Mesendoderm (in vitro differentiated cells): ENCODE data around the gene IGFBP4.

ENCODE experiments used
- DNase-seq: peaks from one replicate; pipeline ENCODE4 v3.0.0; 2013
- H2AK5ac ChIP-seq: 2 replicates; pipeline ENCODE4 v1.6.1; 2013; ENCODE audit warnings: low read length, inconsistent platforms
- H2BK120ac ChIP-seq: 2 replicates; pipeline ENCODE4 v1.6.1; 2013; ENCODE audit warnings: low read depth, mild to moderate bottlenecking, low read length, moderate library complexity, mixed read lengths
- H2BK15ac ChIP-seq: replicated peaks from 2 replicates; pipeline ENCODE4 v1.6.1; 2013; ENCODE audit warnings: low read depth, mild to moderate bottlenecking, moderate library complexity
- H2BK5ac ChIP-seq: 2 replicates; pipeline ENCODE4 v1.6.1; 2013; ENCODE audit warnings: low read length, inconsistent platforms
- H3K18ac ChIP-seq: 2 replicates; pipeline ENCODE4 v1.6.1; 2013; ENCODE audit warnings: mild to moderate bottlenecking, low read length, mixed read lengths
- H3K23ac ChIP-seq: one replicate; pipeline ENCODE4 v1.6.1; 2013; ENCODE audit warnings: low read length
- H3K27ac ChIP-seq: 2 replicates; pipeline ENCODE4 v1.5.1; 2013; ENCODE audit warnings: low read depth, mild to moderate bottlenecking, inconsistent platforms, low read length, moderate library complexity
- H3K27me3 ChIP-seq: 2 replicates; pipeline ENCODE4 v1.6.1; 2013; ENCODE audit warnings: low read length, control low read depth, mild to moderate bottlenecking, inconsistent platforms; ENCODE audit not compliant: insufficient read depth, poor library complexity
- H3K36me3 ChIP-seq: 2 replicates; pipeline ENCODE4 v1.6.1; 2013; ENCODE audit warnings: low read length, inconsistent platforms; ENCODE audit not compliant: control insufficient read depth, insufficient read depth
- H3K4ac ChIP-seq: one replicate; pipeline ENCODE4 v1.6.1; 2013; ENCODE audit warnings: low read depth, mild to moderate bottlenecking, low read length, moderate library complexity
- H3K4me1 ChIP-seq: 2 replicates; pipeline ENCODE4 v1.6.1; 2013; ENCODE audit warnings: low read depth, low read length, inconsistent platforms; ENCODE audit not compliant: control insufficient read depth
- H3K4me2 ChIP-seq: 2 replicates; pipeline ENCODE4 v1.6.1; 2013; ENCODE audit warnings: low read length
- H3K4me3 ChIP-seq: 2 replicates; pipeline ENCODE4 v1.5.1; 2013; ENCODE audit warnings: mild to moderate bottlenecking, low read length
- H3K56ac ChIP-seq: one replicate; pipeline ENCODE4 v1.6.1; 2013; ENCODE audit warnings: low read length
- H3K79me1 ChIP-seq: 2 replicates; pipeline ENCODE4 v1.6.1; 2013; ENCODE audit warnings: low read length, inconsistent platforms
- H3K79me2 ChIP-seq: 2 replicates; pipeline ENCODE4 v1.6.1; 2013; ENCODE audit warnings: mild to moderate bottlenecking, low read length; ENCODE audit not compliant: control insufficient read depth, insufficient read depth
- H3K9ac ChIP-seq: 2 replicates; pipeline ENCODE4 v1.6.1; 2013; ENCODE audit warnings: low read length, inconsistent platforms
- H4K5ac ChIP-seq: one replicate; pipeline ENCODE4 v1.6.1; 2013; ENCODE audit warnings: low read length
- H4K8ac ChIP-seq: one replicate; pipeline ENCODE4 v1.6.1; 2013; ENCODE audit warnings: low read depth, mild to moderate bottlenecking, control low read depth, low read length, moderate library complexity
- whole genome bisulfite sequencing: extraction: QIAGEN DNeasy Blood & Tissue Kit; methylation state at CpG from one replicate; pipeline ENCODE4 v1.1.7; 2013; ENCODE audit warnings: low lambda C conversion rate, missing lambda C conversion rate; ENCODE audit not compliant: insufficient coverage; ENCODE audit errors: extremely low coverage; 5-methylcytosine and 5-hydroxymethylcytosine counted together

Gene IGFBP4

GRCh38 chr17:40472733-40473452 lies 29.6 kb downstream of the IGFBP4 start:
- no peak overlapping the region for H2BK5ac ChIP-seq
- H2BK15ac ChIP-seq = no peak overlapping the region
- no peak overlapping the region for H4K5ac ChIP-seq
- no CpG with 5 or more reads among the region's 3 CpGs for WGBS
- H3K27ac ChIP-seq = no peak overlapping the region
- no peak overlapping the region for H2AK5ac ChIP-seq
- H3K79me1 ChIP-seq = no peaks in the 10 kb centered on the region
- H3K79me2 ChIP-seq = no peaks in the 10 kb centered on the region
- H3K4me1 ChIP-seq = peaks cover 2% of the 10 kb centered on the region
- H4K8ac ChIP-seq = no peak overlapping the region
- H3K27me3 ChIP-seq = no peaks in the 10 kb centered on the region
- no peak overlapping the region for H3K56ac ChIP-seq
- no peak overlapping the region for H3K23ac ChIP-seq
- no peak overlapping the region for H3K9ac ChIP-seq
- no peaks in the 10 kb centered on the region for H3K36me3 ChIP-seq
- H3K4me3 ChIP-seq = no peak overlapping the region
- H2BK120ac ChIP-seq = no peak overlapping the region
- no peak for DNase-seq
- H3K18ac ChIP-seq = no peak overlapping the region
- H3K4ac ChIP-seq = no peak overlapping the region
- no peak overlapping the region for H3K4me2 ChIP-seq

- Histone ChIP-seq H2BK120ac (no peak overlapping the region), H3K23ac (no peak overlapping the region), H3K36me3 (no peaks in the 10 kb centered on the region), H3K9ac (no peak overlapping the region), H3K79me1 (no peaks in the 10 kb centered on the region), H3K27ac (no peak overlapping the region), H3K18ac (no peak overlapping the region), H3K4ac (no peak overlapping the region), H2AK5ac (no peak overlapping the region), H4K8ac (no peak overlapping the region), H3K79me2 (no peaks in the 10 kb centered on the region), H2BK15ac (no peak overlapping the region), H3K4me2 (no peak overlapping the region), H2BK5ac (no peak overlapping the region), H3K27me3 (no peaks in the 10 kb centered on the region), H3K4me3 (no peak overlapping the region), H3K56ac (no peak overlapping the region), H3K4me1 (peaks cover 2% of the 10 kb centered on the region), H4K5ac (no peak overlapping the region)
- DNase-seq = no peak
- WGBS = 100% methylated on average over 2 of the region's 16 CpGs
These were observed 30.5 kb downstream of the IGFBP4 start for GRCh38 chr17:40473573-40474365.

GRCh38 chr17:40474419-40475002 lies 31.3 kb downstream of the IGFBP4 start:
- H2BK120ac ChIP-seq = no peak overlapping the region

GRCh38 chr17:40475234-40475908 lies 32.1 kb downstream of the IGFBP4 start:
- no peaks in the 10 kb centered on the region for H3K36me3 ChIP-seq
- H2BK15ac ChIP-seq = no peak overlapping the region
- no peak overlapping the region for H3K4me2 ChIP-seq
- H4K5ac ChIP-seq = no peak overlapping the region
- peak overlapping the region; percentile 21 for H3K4ac ChIP-seq
- H3K18ac ChIP-seq = peak overlapping the region; percentile 51
- WGBS = no CpG with 5 or more reads among the region's 18 CpGs
- H3K4me3 ChIP-seq = no peak overlapping the region
- no peaks in the 10 kb centered on the region for H3K79me2 ChIP-seq
- no peaks in the 10 kb centered on the region for H3K79me1 ChIP-seq
- no peak overlapping the region for H3K23ac ChIP-seq
- H4K8ac ChIP-seq = no peak overlapping the region
- H2AK5ac ChIP-seq = no peak overlapping the region
- H2BK5ac ChIP-seq = peak overlapping the region; percentile 17
- DNase-seq = no peak
- H3K56ac ChIP-seq = peak overlapping the region; percentile 72
- H3K9ac ChIP-seq = peak overlapping the region; percentile 42
- no peak overlapping the region for H3K27ac ChIP-seq
- H3K27me3 ChIP-seq = no peaks in the 10 kb centered on the region
- H2BK120ac ChIP-seq = no peak overlapping the region
- peaks cover 7% of the 10 kb centered on the region for H3K4me1 ChIP-seq

More at GRCh38 chr17:40474419-40475002, 31.3 kb downstream of the IGFBP4 start:
- peak overlapping the region; percentile 54 for H3K9ac ChIP-seq
- no peak overlapping the region for H3K4me3 ChIP-seq
- no peak overlapping the region for H4K5ac ChIP-seq
- no peak overlapping the region for H2AK5ac ChIP-seq
- no peak overlapping the region for H2BK15ac ChIP-seq
- no peak for DNase-seq
- no peak overlapping the region for H3K18ac ChIP-seq
- no peak overlapping the region for H3K23ac ChIP-seq
- H3K36me3 ChIP-seq = no peaks in the 10 kb centered on the region
- no peaks in the 10 kb centered on the region for H3K79me1 ChIP-seq
- no peaks in the 10 kb centered on the region for H3K79me2 ChIP-seq
- H4K8ac ChIP-seq = no peak overlapping the region
- no CpG with 5 or more reads among the region's 9 CpGs for WGBS
- H3K4ac ChIP-seq = no peak overlapping the region
- no peak overlapping the region for H3K4me2 ChIP-seq
- peaks cover 2% of the 10 kb centered on the region for H3K4me1 ChIP-seq
- H3K27me3 ChIP-seq = no peaks in the 10 kb centered on the region
- H3K27ac ChIP-seq = no peak overlapping the region
- H2BK5ac ChIP-seq = no peak overlapping the region
- H3K56ac ChIP-seq = peak overlapping the region; percentile 35

GRCh38 chr17:40477796-40478195 lies 34.5 kb downstream of the IGFBP4 start:
- Histone ChIP-seq H4K5ac (no peak overlapping the region), H3K9ac (no peak overlapping the region), H2BK15ac (no peak overlapping the region), H2BK5ac (no peak overlapping the region), H3K4ac (no peak overlapping the region), H3K27me3 (no peaks in the 10 kb centered on the region), H3K23ac (no peak overlapping the region), H3K4me1 (peaks cover 12% of the 10 kb centered on the region), H3K79me2 (no peaks in the 10 kb centered on the region), H3K56ac (no peak overlapping the region), H3K18ac (no peak overlapping the region), H3K27ac (no peak overlapping the region), H3K36me3 (no peaks in the 10 kb centered on the region), H2BK120ac (no peak overlapping the region), H3K4me3 (no peak overlapping the region), H3K4me2 (no peak overlapping the region), H3K79me1 (no peaks in the 10 kb centered on the region), H2AK5ac (no peak overlapping the region), H4K8ac (no peak overlapping the region)
- no peak for DNase-seq
- no CpG with 5 or more reads among the region's 1 CpG for WGBS
